ENCODE data around the gene BRME1.
"Not testable (repeated sequence)": the region's sequence is repeated elsewhere in the genome, so short reads cannot be mapped to it uniquely, and the experiment has no call there.

The BRME1 gene

DNA sequence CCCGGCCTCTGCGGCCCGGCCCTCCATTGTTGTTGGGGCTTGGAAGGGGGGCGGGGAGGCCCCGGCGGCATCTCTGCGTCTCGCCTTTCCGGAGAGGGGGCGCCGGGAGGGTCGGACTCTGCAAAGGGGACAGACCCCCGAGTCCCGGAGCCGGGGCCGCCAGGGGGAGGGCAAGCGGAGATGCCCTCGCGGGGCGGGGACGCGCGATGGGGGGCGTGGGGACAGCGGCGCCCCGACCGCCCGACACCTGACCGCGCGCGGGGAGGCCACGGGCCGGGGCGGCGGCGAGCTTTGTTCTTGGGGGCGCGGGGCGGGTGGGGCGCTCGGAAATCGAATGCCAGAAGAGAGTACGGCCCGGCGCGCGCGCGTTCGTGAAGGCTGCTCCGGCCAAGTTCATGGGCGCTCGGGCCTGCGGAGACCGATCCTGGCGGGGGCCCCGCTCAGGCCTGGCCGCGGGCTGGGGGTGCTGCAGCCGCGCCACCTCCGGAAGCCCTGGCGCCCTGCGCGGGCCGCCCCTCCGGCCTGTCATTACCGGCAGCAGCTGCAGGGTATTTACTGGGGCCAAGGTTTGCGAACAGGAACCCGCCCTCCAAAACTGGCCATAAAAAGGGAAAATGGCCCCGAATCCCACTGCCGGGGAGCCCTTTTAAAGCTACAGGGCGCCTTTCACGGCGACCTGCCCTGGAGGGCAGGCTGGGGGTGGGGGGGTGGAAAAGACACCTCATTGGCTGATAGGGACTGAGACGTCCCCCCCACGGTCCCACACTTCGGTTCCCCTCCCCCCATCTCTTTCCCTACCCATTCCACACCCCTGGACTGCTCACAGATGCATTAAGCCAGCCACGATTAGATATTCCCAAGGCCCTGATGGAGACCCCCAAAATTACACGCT, 40.1 kb downstream of the BRME1 start:
- no peak for DNase-seq (ENCODE audit: low spot score)

DNA sequence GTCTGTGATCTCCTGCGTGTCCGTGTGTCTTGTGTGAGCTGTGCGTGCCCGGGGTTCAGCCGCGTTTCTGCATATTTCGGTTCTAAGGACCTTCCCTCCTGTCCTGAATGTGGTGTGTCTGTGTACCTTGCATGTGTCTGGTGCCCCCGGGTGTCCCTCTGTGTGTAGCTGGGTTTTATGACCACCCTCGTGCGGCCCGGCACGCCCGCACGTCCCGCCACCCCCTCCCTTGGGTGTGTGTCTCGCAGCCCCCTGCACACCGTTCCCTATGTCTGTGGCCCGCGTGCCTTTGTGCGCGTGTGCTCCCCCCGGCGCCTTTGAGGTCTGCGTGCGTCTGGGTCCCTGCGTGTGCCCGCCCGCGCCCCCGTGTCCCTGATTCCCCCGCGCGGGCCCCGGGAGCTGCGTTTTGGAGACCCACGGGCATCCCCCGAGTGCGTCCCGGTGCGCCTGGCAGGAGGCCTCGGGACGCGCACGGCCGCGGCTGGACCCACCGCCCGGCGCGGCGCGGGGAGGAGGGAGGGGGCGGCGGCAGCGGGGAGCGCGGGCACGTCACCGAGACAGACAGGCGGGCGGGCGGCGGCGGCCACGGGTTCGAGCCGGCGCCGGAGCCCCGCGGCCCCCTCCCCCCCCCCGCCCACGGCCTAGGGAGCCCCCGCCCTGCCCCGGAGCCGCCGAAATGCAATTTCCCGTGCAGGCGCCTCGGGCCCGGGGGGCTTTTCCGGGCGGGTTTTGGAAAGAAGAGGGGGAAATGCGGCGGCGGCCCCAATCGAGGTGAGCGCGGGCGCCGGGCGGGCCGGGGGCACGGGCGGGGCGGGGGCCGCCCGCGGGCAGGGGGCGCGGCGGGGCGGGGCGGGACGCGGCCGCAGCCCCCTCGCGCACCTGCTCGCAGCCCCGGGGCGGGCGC, 41.0 kb downstream of the BRME1 start:
- DNase-seq (ENCODE audit: low spot score): no peak

DNA sequence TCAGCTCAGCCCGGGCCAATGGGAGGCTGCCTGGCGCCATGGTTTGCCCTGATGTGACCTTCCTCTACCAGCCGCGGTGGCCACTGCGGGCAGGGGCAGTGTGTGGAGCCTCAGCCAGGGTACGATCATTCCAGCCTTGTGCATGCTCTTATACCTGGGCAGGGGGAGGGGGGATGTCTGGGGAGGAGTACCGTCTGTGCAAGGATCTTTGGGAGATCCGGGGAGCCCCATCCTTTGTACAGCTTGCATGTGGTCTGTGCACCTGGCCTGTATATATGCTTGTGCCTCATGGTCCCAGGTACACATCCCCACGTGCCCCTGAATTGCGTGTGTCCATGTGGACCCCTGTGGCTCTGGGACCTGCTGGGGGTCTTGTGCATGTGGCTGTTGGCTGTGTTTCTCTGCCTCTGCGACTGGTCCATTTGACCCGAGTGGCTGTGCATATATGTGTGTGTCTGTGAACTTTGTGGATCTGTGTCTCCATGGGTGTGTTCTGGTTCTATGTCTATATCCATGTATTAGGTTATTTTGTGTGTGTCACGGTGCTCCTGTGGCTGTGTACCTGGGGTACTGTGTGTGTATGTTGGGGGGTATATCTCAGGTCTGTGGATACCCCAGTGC, 41.8 kb downstream of the BRME1 start:
- no peak for DNase-seq (ENCODE audit: low spot score)

DNA sequence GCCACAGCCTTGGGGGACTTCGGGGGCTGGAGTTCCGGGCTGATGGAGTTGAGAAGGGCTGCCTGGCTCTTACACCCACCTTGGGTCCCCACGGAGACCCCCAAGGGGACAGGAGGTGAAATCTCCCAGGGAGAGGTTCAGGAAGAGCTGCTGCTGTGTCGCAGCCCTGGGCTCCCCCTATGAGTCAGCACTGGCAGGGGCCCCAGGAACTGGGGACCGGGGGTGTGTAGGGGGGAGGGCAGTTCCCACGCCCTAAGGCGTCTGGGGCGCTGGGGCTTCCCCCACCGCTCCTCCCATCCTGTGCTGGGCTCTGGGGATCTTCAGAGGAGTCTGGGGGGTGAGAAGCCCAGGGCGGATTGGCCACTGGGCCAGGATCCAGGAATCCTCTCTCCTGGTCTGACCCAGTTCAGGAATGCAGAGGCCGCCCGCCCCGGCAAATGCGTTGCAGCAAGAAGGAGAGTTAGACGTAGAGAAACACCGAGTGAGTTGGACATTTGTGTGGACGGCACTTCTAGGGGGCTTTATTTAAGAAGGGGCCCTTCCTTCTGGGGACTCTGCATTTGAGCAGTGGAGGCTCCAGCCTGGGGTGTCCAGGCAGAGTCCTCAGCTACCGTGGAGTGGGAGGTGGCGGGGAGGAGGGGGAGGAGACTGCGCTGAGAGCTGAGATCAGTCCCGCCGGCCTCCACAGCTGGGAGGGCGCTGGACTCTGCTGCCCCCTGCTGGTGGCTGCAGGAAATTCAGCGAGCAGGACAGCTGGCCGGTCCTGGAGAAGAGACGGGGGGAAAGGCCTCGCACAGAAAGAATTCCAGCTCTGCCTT, 44.0 kb downstream of the BRME1 start:
- DNase-seq (ENCODE audit: low spot score): peak; percentile 90

DNA sequence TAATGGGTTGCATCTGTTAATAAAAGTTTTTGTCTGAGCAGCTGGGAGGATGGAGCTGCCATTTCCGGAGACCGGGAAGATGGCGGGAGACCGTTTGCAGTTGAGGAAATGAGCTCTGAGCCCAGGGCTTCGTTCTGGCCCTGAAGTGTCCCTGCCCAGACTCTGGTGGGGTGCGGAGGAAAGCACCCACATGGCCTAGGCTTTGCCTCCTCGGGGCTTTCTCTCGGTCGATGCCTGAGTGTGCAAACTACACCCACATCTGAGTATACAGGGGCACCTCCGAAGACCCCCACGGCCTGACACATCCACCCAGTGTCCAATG, 44.6 kb downstream of the BRME1 start:
- no peak for DNase-seq (ENCODE audit: low spot score)

DNA sequence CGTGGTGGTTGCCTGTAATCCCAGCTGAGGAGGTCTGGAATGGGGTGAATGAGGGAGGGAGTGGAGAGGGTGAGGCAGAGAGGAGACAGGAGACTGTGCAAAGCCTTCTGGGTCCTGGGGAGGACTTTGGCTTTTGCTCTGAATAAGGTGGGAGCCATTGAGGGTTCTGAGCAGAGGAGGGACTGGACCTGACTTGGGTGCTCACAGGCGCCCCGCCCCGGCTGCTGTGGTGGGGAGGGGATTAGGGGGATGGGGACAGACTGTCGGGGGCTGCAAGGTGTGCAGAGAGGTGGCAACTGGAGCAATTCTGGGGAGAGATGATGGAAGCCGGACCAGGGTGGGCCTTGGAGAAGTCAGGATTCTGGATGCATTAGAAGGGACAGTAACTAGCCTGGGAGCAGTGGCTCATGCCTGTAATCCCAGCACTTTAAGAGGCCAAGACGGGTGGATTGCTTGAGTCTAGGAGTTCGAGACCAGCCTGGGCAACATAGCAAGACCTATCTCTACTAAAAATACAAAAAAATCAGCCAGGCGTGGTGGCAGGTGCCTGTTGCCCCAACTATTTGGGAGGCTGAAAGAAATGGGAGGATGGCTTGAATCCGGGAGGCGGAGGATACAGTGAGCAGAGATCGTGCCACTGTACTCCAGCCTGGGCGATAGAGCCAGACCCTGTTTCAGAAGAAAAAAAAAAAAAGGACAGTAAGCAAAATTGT, 45.1 kb downstream of the BRME1 start:
- DNase-seq (ENCODE audit: low spot score): no peak

DNA sequence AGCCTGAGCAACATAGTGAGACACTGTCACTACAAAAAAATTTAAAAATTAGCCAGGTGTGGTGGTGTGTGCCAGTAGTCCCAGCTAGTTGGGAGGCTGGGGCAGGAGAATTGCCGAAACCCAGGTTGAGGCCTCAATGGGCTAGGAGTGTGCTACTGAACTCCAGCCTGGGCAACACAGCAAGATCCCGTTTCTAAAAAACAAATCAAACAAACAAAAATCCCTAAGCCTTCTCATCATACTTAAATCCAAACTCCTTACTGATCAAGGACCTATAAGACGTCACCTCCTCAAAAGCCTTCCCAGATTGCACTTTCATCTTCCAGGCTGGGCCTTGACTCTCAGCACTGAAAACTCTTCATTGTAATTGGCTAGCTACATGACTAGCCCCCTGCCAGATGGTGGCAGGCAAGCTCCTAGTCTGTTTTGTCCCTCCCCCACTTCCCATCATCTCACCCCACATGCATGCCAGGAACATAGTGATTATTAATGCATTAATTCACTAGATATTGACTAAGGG, 46.5 kb downstream of the BRME1 start:
- no peak for DNase-seq (ENCODE audit: low spot score)

DNA sequence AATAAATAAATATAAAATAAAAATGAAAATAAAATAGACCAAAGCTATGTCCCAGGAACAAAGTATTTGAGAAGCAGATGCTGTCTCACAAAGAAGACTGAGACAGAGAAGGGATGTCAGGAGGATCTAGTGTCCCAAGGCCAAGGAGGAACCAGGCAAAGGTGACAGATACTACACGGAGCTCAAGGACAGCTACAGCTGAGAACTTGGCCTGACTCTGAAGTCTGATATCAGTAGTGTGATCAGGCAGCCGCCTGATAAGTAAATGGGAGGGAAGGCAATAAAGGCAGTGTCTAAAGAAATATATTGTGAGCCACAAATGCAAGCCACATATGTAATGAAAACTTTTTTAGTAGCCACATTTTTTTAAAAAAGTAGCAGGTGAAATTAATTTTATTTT, 49.4 kb downstream of the BRME1 start:
- no peak for DNase-seq (ENCODE audit: low spot score)

DNA sequence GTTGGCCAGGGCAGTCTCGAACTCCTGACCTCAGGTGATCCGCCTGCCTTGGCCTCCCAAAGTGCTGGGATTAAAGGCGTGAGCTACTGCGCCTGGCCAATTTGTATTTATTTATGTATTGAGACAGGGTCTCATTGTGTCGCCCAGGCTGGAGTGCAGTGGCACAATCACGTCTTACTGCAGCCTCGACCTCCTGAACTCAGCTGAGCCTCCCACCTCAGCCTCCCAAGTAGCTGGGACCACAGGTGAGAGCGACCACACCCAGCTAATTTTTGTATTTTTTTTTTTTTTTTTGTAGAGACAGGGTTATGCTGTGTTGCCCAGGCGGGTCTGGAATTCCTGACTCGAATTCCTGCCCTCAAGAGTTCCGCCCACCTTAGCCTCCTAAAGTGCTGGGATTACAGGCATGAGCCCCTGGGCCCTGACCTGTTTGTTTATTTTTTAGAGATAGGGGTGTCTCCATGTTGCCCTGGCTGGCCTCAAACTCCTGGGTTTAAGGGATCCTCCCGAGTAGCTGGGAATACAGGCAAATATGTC, 53.7 kb downstream of the BRME1 start:
- not testable (repeated sequence) for DNase-seq (ENCODE audit: low spot score)

DNA sequence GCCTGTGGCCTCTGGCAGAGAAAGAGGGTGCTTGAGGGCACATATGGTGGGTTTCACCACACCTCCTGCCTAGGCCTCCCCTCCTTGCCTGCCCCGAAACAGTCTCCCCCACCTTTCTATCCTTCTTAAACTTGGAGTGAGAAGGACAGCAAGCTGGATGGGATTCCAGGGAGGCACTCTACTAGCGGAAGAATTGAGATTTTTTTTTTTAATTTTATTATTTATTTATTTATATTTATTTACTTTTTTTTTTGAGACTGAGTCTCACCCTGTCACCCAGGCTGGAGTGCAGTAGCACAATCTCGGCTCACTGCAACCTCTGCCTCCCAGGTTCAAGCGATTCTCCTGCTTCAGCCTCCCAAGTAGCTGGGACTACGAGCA, 54.2 kb downstream of the BRME1 start:
- DNase-seq (ENCODE audit: low spot score): not testable (repeated sequence)

DNA sequence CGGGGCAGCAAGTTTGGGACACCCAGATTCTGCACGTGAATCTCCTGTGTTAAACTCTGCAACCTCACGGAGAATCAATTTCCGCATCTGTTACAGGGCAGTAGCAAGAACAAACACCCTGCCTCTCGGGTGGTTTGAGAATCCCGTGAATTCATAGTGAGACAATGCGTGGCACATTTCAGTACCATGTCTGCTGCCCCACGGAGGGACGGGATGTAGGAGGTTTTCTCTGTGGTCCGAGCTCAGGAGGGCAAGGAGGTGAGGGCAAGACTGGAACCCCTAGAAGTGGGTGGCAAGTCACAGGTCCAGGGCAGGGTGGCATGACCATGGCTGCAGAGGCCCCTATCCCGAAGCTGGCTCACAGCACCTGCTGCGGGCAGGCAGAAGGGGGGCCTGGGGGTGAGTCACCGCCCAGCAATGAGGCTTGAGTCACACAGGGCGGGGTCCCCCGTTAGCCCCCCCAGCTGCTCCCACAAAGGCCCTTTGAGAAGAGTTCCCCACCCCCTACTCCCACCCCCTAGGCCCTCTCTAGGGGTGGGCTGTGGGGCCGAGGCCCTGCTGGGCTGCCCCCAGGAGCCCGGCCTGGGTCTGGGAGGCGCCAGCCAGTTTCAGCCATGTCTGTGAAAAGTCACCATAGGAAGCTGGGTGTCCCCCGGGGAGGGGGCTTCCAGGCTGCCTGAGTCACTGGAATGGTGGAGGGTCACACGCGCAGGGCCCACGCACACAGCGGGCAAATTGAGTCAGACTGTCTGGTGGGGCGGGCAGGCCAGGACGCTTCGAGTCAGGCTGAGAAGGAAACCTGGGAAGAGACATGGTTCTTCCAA, 54.8 kb downstream of the BRME1 start:
- DNase-seq (ENCODE audit: low spot score): no peak

DNA sequence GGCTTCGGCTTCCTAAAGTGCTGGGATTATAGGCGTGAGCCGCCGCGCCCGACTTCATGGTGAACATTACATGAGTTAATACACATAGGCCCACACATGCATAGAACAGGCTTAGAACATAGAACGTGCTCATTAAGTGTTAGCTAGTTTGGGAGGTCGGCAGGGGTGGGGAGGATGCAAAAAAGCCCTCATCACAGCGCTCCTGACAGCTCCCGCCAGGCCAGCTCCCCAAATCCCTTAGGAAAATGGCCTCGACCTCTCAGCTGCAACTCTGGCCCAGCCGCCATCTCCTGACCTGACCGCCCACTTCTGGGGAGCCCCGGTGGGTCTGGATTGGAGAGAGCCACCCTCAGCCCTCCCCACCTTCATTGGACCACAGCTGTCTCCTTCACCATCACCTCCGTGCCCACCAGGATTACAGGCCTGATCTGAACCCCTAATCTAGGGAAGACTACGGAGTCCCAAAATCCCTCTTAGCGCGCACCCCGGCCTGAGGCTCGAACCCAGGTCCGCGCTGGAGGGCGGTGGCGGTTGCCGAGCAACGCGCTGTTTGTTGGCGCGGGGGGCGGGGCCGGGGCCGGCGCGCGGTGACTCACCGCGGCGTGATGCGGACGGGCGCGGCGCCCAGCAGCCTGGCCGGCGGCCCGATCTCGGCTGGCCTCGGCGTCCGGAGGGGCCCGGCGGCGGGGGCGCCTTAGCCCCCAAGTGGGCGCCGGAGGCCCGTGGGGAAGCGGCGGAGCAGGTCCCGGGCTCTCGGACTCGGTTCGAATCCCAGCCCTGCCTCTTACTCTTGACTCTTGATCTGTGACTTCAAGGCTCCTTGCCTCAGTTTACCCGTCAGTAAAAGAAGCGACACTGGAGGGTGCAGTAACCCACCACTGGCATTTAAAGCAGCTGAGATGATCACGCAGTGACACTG, 55.7 kb downstream of the BRME1 start:
- no peak for DNase-seq (ENCODE audit: low spot score)

DNA sequence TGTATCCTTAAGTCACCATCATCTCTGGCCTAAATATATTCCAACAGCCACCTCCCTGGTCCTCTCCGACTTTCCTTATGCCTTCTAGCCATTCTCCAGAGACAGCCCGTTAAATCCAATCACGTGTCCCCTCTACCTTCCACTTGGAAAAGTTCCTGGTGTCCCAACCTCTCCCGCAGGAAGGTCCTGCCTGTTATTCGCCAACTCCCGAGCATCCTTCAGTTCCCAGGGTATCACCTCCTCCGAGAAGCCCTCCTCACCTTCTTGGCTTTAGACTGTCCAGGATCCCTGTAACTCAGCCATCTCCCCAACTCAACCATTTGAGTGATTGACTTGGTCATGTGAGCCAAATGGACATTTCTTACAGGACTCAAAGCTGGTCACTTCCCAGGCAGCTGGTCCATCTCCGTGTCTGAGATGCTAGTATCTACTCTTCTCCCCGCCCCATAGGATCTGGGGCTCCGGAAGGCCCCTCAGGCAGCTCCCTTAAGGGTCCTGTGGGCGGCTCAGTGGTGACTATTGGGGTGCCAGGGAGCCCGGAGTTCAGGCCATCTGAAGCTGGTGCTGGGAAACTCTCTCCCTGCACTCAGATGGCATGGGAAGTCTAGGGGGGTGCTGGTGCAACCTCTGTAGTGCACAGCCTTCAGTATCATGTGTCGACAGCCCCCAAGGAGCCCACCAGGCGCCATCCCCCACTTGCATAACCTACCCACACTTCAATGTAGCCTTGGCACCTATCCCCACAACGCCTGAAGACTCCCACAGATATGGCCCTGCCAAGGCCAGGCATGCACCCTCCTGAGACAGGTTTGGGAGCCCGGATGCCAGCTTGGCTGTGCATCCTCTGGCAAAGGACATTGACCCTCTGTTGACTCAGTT, 56.9 kb downstream of the BRME1 start:
- no peak for DNase-seq (ENCODE audit: low spot score)

DNA sequence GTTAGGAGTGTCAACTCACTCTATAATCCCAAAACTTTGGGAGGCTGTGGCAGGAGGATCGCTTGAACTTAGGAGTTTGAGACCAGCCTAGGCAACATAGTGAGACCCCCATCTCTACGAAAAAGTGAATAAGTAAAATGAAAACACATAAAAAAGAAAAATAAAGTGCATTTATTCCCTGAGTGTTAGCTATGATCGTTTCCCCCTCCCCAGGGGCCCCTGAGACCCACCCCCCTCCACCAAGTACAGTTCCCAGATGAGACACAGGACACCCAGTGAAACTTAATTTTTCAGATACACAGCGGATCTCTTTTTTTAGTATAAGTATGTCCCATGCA, 57.6 kb downstream of the BRME1 start:
- no peak for DNase-seq (ENCODE audit: low spot score)

DNA sequence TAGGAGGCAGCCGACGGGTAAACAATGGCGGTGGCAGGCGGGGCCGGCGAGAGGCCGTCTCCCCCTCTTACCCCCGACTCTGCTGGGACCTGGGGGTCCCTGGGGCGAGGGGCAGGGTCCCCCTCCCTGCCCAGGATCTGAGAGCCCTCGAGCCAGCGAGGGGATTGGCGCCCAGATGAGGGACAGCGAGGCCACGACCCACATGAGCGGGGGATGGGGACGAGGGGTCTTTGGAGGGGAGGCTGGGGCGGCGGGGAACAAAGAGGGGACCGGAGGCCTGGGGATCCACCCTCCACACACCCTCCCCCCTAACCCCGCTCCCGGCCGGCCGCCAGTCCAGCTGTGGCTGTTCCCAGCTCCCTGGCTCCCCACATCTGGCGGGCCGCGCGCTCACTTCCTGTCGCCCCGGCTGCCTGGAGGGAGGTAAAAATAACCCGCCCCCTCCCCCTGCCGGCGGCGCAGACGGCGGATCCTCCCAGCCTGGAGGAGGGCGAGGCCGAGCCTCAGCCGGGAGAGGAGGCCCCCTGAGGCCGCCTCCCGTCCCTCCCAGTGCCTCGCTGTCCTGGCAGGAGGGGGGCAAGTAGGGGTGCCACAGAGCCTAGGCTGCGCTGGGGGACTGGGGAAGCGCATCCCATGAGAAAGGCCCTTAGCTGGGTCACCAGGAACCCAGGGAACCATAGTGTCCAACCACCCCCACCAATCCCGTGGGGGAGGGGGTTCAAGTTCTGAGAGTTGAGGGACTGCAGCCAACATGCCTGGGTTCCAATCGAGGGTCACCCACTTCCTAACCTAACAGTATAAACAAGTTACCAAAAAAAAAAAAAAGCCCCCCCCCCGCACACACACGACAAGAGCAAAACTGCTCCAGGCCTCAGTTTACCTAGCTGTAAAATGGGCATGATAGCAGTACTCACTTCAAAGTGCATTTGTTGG, 58.2 kb downstream of the BRME1 start:
- DNase-seq (ENCODE audit: low spot score): peak; percentile 77

DNA sequence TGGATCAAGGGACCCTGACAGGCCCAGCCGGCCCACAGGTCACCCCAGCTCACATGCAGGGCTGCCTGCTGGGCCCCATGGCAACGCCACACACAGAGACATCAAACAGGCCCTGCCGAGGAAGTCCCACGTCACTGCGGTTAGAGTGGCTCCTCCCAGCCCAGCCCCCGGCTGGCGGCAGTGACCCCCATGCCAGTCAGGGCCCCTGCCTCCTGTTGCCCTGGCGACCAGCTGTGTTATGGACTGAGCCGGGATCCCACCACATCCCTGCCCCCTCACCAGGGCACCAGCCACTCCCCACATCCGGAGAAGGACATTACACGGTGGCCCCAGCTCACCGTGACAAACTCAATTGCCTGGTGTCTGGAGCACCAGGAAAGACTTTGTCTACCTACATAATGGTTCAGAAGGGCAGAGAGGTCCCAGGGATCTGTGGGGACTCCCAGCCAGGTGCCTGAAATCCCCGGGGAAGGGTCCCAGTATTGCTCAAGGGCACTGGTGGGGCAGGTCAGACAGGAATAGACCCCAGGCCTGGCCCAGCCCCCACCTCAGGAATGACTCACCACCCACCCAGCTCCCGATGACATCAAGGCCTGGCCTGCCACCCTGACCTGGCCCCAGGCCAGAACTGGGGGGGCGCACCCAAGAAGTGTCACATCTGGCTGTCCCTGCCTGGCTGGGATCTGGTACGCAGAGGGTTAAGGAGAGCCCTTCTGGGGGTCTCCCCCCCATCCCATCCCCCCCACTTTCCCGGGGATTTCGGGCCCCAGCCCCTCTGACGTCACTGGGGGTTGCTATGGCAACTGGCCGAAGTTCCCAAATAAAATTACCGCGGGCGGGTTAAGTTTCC, 59.1 kb downstream of the BRME1 start:
- DNase-seq (ENCODE audit: low spot score): peak; percentile 92

Measured in germinal center (tissue), 1 donor.